ENCODE results near the gene TNFSF15. TPM values are rescaled to one million over a fixed set of nuclear protein-coding genes. Genes with fewer than 3 reads are reported as not detected.

The TNFSF15 gene
- total and polyA plus RNA-seq, 2 donors (not counting 3 experiments of a cell fraction or from before 2014, with no cell fraction given), result 8.4 to 14.3 TPM

GRCh38 chr9:114737118-114737517, 68.7 kb downstream of the TNFSF15 start:
- CTCF ChIA-PET, result interaction anchor here (1.2 to 12.2 kb wide), 5 partner anchors 55 to 331 kb away, joined by 3 to 301 read pairs (median 5); no protein-coding TSS in a partner anchor
- Histone ChIP-seq H3K27ac (ENCODE audit: insufficient read depth, low read depth, low read length) (no peak overlapping the region), H3K27me3 (ENCODE audit: control insufficient read depth in 2 of 2, insufficient read depth in 2 of 2, low read length in 2 of 2) (no peaks in the 10 kb centered on the region), H2AFZ (ENCODE audit: low read depth, low read length) (no peak overlapping the region), H3K4me2 (ENCODE audit: insufficient read depth, low read length) (no peak overlapping the region), H3K4me3 (replicated peaks in 1 of 3; ENCODE audit: insufficient read depth in 1 of 3, low read depth in 1 of 3, low read length in 3 of 3) (no peak overlapping the region), H3K36me3 (ENCODE audit: control insufficient read depth in 2 of 2, extremely low read depth in 1 of 2, insufficient read depth in 2 of 2, low read length in 2 of 2) (no peaks in the 10 kb centered on the region), H3K4me1 (ENCODE audit: control insufficient read depth, extremely low read depth, insufficient read depth, low read length) (peaks cover 4% of the 10 kb centered on the region), H3K9me3 (replicated peaks; ENCODE audit: control insufficient read depth, insufficient read depth, low read length) (no peaks in the 10 kb centered on the region), H3K9ac (replicated peaks; ENCODE audit: extremely low read depth, insufficient read depth, low read length) (no peak overlapping the region), H3K79me2 (ENCODE audit: control insufficient read depth, insufficient read depth, low read length) (no peaks in the 10 kb centered on the region), H4K20me1 (replicated peaks; ENCODE audit: control insufficient read depth, extremely low read depth, insufficient read depth, low read length) (no peaks in the 10 kb centered on the region), H3K9me1 (replicated peaks; ENCODE audit: control insufficient read depth, extremely low read depth, insufficient read depth, low read length) (no peaks in the 10 kb centered on the region)
- TF ChIP-seq GATA2 (IDR thresholded peaks at IDR 0.05; ENCODE audit: insufficient read depth, insufficient read length, low read depth, low read length) (no peak), FOS (IDR thresholded peaks at IDR 0.05; ENCODE audit: borderline replicate concordance, insufficient read depth, low read length) (no peak), JUN (IDR thresholded peaks at IDR 0.05; ENCODE audit: borderline replicate concordance, insufficient read depth, insufficient read length, low read depth) (no peak), EZH2 (IDR thresholded peaks at IDR 0.05; ENCODE audit: borderline replicate concordance, low read depth, low read length, severe bottlenecking) (no peak), MAX (IDR thresholded peaks at IDR 0.05; ENCODE audit: insufficient read depth, insufficient read length) (no peak), POLR2A (IDR thresholded peaks at IDR 0.05; ENCODE audit: low read depth, low read length) (no peak), CTCF (IDR thresholded peaks at IDR 0.05; ENCODE audit: extremely low read depth in 1 of 2, insufficient read depth in 1 of 2, low read depth in 1 of 2, low read length in 2 of 2) (no peak), POLR2AphosphoS5 (IDR thresholded peaks at IDR 0.05; ENCODE audit: insufficient read depth, low read depth, low read length) (no peak), MYC (IDR thresholded peaks at IDR 0.05; ENCODE audit: low read depth, low read length) (no peak)
- intact Hi-C loops (cut with micrococcal nuclease), result no loop called here
- DNase-seq (ENCODE audit: low read depth, low spot score), result no peak
- POLR2A ChIA-PET, result no interaction called here
- no TSS peak for BruUV-seq (replicated peaks)
- dilution Hi-C loops (cut with MboI; ENCODE audit: extremely low pct_ligation_motif_present, low sequenced_read_pairs), result no loop called here
- no peak for FAIRE-seq
